SK-N-MC (cell line): ENCODE data around the gene MAP1A.

ENCODE experiments used
- EZH2 ChIP-seq: fragments of 200-600 bp; sonication (generic); IDR thresholded peaks from one replicate; pipeline ENCODE4 v1.6.1; 2017; ENCODE audit warnings: antibody characterized with exemption
- FOXP2 ChIP-seq: optimal IDR thresholded peaks from 2 replicates; pipeline ENCODE3; 2011; ENCODE audit warnings: mild to moderate bottlenecking, moderate library complexity; ENCODE audit not compliant: insufficient read depth; ENCODE audit errors: extremely low read length, control extremely low read depth
- POLR2AphosphoS5 ChIP-seq: IDR thresholded peaks from 2 replicates; pipeline ENCODE4 v1.6.1; 2012; ENCODE audit warnings: mild to moderate bottlenecking, low read depth, low read length, borderline replicate concordance

- TF ChIP-seq EZH2 (no peak), POLR2AphosphoS5 (no peak), FOXP2 (no peak)
Measured at GRCh38 chr15:43538091-43538490, 20.7 kb downstream of the MAP1A start.
